Gastrocnemius medialis (tissue), 4 donors: ENCODE data around the gene GULP1. TPM values are rescaled to one million over a fixed set of nuclear protein-coding genes. Genes with fewer than 3 reads are reported as not detected.

Experiments
- ATAC-seq, 2 donors: fragments of 150-250 bp; one replicate each; pipeline ENCODE4 v1.9.1; 2016
- DNase-seq, 2 donors: peaks; one replicate each; pipeline ENCODE4 v3.0.0-alpha.2; 2019
- H3K27ac ChIP-seq, 4 donors: fragments of 200-600 bp; sonication (generic); 1 replicate in 1 of 4; 2 replicates in 3 of 4; pipeline ENCODE4 v1.5.1; 2016 to 2018; ENCODE audit warnings: mild to moderate bottlenecking in 2 of 4, moderate library complexity in 1 of 4
- H3K27me3 ChIP-seq, 3 donors: fragments of 200-600 bp; sonication (generic) in 2 of 3; 1 replicate in 1 of 3; 2 replicates in 2 of 3; pipeline versions ENCODE4 v1.5.1 to v1.6.0; 2016 to 2019; ENCODE audit warnings: mild to moderate bottlenecking in 1 of 3, moderate library complexity in 1 of 3
- H3K36me3 ChIP-seq, 2 donors: fragments of 200-600 bp; sonication (generic) in 1 of 2; one replicate each; pipeline ENCODE4 v1.5.1; 2017 to 2018
- H3K4me1 ChIP-seq, 2 donors: fragments of 200-600 bp; sonication (generic) in 1 of 2; one replicate each; pipeline ENCODE4 v1.5.1; 2016 to 2017; ENCODE audit warnings: mild to moderate bottlenecking in 2 of 2
- H3K4me3 ChIP-seq, 4 donors: fragments of 200-600 bp; sonication (generic) in 3 of 4; 1 replicate in 1 of 4; 2 replicates in 3 of 4; pipeline ENCODE4 v1.5.1; 2016 to 2019; ENCODE audit warnings: mild to moderate bottlenecking in 2 of 4
- H3K9me3 ChIP-seq, 3 donors: fragments of 200-600 bp; sonication (generic) in 2 of 3; 1 replicate in 1 of 3; 2 replicates in 2 of 3; pipeline ENCODE4 v1.5.1; 2016 to 2019
- POLR2A ChIP-seq, 2 donors: fragments of 450-650 bp; IDR thresholded peaks; one replicate each; pipeline ENCODE4 v1.6.1; 2017; ENCODE audit warnings: antibody characterized with exemption in 2 of 2, mild to moderate bottlenecking in 2 of 2, moderate library complexity in 2 of 2
- in situ Hi-C, 4 donors: fragments of 200-750 bp; cut with MboI; loops; one replicate each; pipeline versions ENCODE4 v1.15.0 to v1.8.0; 2017; ENCODE audit warnings: low sequenced_read_pairs in 4 of 4
- intact Hi-C: fragments of 100-400 bp; cut with DNase I; formaldehyde crosslinking; loops from one replicate; pipeline ENCODE4 v1.15.1; 2023; ENCODE audit warnings: low total_unique reads
- total RNA-seq, 4 donors: library from RNA; depleted of rRNA; stranded (reverse); fragments of >200 nt; gene quantifications; one replicate each; pipeline versions ENCODE4 v1.1.0 to v1.2.3, GENCODE V29; 2016
- TF ChIP-seq, protein P1 (sequence below), 5 experiments: fragments of 450-650 bp in 3 of 5; fragments of 200-600 bp in 2 of 5; sonication (generic) in 2 of 5; IDR thresholded peaks in 4 of 5; conservative IDR thresholded peaks in 1 of 5; 1 replicate in 4 of 5; 2 replicates in 1 of 5; pipeline ENCODE4 v1.5.1; 2016 to 2019; ENCODE audit warnings: antibody characterized with exemption in 5 of 5, mild to moderate bottlenecking in 3 of 5, moderate library complexity in 3 of 5

Gene GULP1
- total RNA-seq, 4 donors from 2014 or later: 7.3 to 16.4 (median 12.1) TPM

DNA sequence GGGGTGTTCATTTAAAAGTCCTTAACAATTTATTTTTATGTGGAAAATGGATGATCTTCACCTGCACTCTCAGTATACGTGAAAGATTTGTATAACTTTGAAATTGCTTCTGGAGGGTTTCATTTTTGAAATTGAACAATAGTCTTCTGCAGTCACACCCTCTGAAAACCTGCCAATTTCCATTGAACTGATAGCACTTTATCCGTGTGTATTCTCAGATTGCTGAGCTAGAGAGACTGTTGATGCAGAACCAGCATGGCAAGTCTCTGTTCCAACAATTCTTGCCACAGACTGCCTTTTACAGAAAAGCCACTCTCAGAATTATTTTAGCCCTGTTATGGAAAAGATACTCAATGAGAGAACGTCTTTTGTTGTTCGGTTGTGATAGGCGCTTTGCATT, 6.6 kb upstream of the GULP1 start:
- DNase-seq (no peak), ATAC-seq (no peak)
- no peaks in the 10 kb centered on the region for H3K27me3 ChIP-seq
- TF ChIP-seq POLR2A (IDR thresholded peaks at IDR 0.05): no peak
- TF ChIP-seq, protein P1, sequence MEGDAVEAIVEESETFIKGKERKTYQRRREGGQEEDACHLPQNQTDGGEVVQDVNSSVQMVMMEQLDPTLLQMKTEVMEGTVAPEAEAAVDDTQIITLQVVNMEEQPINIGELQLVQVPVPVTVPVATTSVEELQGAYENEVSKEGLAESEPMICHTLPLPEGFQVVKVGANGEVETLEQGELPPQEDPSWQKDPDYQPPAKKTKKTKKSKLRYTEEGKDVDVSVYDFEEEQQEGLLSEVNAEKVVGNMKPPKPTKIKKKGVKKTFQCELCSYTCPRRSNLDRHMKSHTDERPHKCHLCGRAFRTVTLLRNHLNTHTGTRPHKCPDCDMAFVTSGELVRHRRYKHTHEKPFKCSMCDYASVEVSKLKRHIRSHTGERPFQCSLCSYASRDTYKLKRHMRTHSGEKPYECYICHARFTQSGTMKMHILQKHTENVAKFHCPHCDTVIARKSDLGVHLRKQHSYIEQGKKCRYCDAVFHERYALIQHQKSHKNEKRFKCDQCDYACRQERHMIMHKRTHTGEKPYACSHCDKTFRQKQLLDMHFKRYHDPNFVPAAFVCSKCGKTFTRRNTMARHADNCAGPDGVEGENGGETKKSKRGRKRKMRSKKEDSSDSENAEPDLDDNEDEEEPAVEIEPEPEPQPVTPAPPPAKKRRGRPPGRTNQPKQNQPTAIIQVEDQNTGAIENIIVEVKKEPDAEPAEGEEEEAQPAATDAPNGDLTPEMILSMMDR (IDR thresholded peaks at IDR 0.05 in 4 of 5, conservative IDR thresholded peaks at IDR 0.05 in 1 of 5): no peak
- no peaks in the 10 kb centered on the region for H3K9me3 ChIP-seq
- intact Hi-C loops: no loop called here
- H3K36me3 ChIP-seq: no peaks in the 10 kb centered on the region
- in situ Hi-C loops: no loop called here
- H3K27ac ChIP-seq: no peak overlapping the region
- no peaks in the 10 kb centered on the region for H3K4me1 ChIP-seq
- H3K4me3 ChIP-seq: no peak overlapping the region

DNA sequence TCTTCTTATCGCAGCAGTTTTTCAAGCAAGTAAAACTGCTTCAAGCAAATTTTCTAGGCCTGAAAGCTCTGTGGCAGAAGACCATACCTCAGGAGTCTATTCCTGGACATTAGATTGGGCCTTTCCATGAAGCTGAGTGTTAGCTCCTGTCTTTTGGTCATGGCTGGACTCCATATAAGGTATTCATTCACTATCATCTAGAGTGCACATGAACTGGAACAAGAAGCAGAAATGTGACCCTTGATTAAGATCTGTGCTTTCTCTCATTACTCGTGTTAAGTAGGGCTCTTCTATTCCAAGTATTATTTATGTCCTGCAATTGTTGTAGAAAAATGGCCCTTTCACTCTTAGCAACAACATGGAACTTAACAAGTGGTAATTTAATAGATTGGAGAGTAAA, 5.9 kb upstream of the GULP1 start:
- no peak for DNase-seq
- in situ Hi-C loops: no loop called here
- Histone ChIP-seq H3K36me3 (no peaks in the 10 kb centered on the region), H3K4me1 (peaks cover 0 to 4% of the 10 kb centered on the region in 2 donors), H3K4me3 (no peak overlapping the region), H3K9me3 (no peaks in the 10 kb centered on the region), H3K27me3 (no peaks in the 10 kb centered on the region), H3K27ac (no peak overlapping the region)
- ATAC-seq: no peak
- intact Hi-C loops: no loop called here
- TF ChIP-seq POLR2A (IDR thresholded peaks at IDR 0.05): no peak
- TF ChIP-seq, protein P1 (IDR thresholded peaks at IDR 0.05 in 4 of 5, conservative IDR thresholded peaks at IDR 0.05 in 1 of 5): no peak

DNA sequence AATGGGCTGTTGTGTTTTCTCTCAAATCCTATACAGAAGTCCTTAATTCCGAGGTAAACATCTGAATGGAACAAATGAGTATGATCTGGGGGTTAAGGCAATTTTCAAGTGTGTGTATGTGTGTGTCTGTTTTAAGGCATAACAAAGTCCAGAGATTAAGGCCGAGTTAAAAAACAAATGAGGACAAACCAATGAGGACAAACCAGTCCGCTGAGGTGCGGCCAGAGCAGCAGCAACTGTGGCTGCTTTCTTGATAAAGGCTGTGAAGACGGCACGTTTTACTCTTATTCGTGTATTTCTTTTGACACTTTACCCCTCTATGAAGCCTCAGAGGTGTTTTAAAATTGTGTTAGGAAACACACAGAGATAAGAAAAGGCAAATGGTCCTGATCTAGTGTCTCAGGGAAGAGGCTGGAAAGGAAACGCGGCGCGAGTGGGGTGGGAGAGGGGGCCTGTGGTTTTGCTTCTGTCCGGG, 495 bp upstream of the GULP1 start:
- no peak for TF ChIP-seq POLR2A (IDR thresholded peaks at IDR 0.05)
- TF ChIP-seq, protein P1 (IDR thresholded peaks at IDR 0.05 in 4 of 5, conservative IDR thresholded peaks at IDR 0.05 in 1 of 5): no peak
- peak overlapping the region; percentile 79 to 85 (median 82) for H3K4me3 ChIP-seq
- ATAC-seq (no peak), DNase-seq (no peak)
- H3K4me1 ChIP-seq: peaks cover 20 to 28% of the 10 kb centered on the region in 2 donors
- H3K27ac ChIP-seq: peak overlapping the region; percentile 88 to 90 (median 89)
- no peaks in the 10 kb centered on the region for H3K36me3 ChIP-seq
- in situ Hi-C loops: no loop called here
- no peaks in the 10 kb centered on the region for H3K27me3 ChIP-seq
- intact Hi-C loops: loop anchor here (1.0 to 10.0 kb wide), 3 partner anchors 36 to 224 kb away; no protein-coding TSS in a partner anchor
- no peaks in the 10 kb centered on the region for H3K9me3 ChIP-seq

DNA sequence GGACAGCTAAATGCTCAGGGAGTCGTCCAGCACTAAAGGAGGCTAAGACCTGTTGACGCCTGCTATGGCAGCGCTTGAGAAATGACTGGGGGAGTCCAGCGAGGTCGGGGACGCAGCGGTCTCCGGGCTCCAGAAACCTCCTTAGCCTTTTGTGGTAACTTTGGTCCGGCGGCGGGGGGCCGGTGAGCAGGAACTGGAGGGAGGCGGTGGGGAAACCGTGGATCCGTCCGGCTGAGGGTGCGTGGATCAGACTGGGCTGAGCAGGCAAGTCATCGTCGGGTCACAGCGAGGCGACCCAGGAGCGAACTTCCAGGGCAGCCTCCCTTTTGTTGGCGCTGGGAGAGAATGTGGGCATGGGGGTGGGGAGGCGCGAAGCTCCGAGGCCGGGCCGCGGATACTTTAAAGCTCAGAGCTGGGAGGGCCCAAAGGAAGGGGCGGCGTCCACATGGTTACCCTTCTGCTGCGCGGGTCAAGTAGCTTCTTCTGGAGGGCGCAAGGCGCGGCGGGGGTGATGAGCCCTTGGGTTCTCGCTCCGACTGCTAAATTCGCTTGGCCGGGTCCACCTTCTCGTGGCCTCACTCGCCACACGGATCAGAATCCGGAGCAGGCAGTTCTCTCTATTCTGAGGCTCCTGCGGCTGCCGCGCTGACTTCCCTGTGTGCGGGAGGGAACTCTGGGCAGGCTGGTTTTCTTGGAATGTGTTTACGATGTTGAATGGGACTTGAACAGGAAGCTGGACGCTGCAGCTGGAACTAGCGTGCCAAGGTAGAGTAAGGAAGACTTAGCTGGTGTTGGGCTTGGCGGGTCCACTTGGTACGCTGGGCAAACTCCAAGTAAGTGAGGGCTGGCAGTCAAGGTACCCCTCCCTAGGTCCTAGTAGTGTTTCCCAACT, 920 bp downstream of the GULP1 start:
- no peaks in the 10 kb centered on the region for H3K27me3 ChIP-seq
- no peaks in the 10 kb centered on the region for H3K36me3 ChIP-seq
- peak overlapping the region; percentile 79 to 85 (median 82) for H3K4me3 ChIP-seq
- DNase-seq (peak; percentile 52 to 69), ATAC-seq (peak; percentile 74 to 77)
- intact Hi-C loops (loop anchor here (5.0 to 10.0 kb wide), 2 partner anchors 35 to 222 kb away; no protein-coding TSS in a partner anchor), in situ Hi-C loops (no loop called here)
- TF ChIP-seq, protein P1 (IDR thresholded peaks at IDR 0.05 in 4 of 5, conservative IDR thresholded peaks at IDR 0.05 in 1 of 5): no peak
- TF ChIP-seq POLR2A (IDR thresholded peaks at IDR 0.05): peak; percentile 43 to 62
- H3K27ac ChIP-seq: peak overlapping the region; percentile 88 to 90 (median 89)
- peaks cover 20 to 28% of the 10 kb centered on the region in 2 donors for H3K4me1 ChIP-seq
- no peaks in the 10 kb centered on the region for H3K9me3 ChIP-seq
